SK-MEL-5 (cell line): ENCODE data around the gene SIGLEC11. TPM values are rescaled to one million over a fixed set of nuclear protein-coding genes. Genes with fewer than 3 reads are reported as not detected.
A peak's percentile ranks its signal among the peaks of the same experiment; 100 is the strongest.
"Not testable (repeated sequence)": the region's sequence is repeated elsewhere in the genome, so short reads cannot be mapped to it uniquely, and the experiment has no call there.

ENCODE experiments used
- DNase-seq: peaks from one replicate; pipeline ENCODE4 v3.0.0-alpha.2; 2016; ENCODE audit warnings: low read depth, low spot score
- in situ Hi-C: cut with HindIII; loops from 2 replicates; pipeline ENCODE4 v1.10.0; 2016; ENCODE audit warnings: low sequenced_read_pairs, high pct_unique_total_duplicates, low pct_unique_long_range_greater_than_20kb
- total RNA-seq: library from RNA; depleted of rRNA; stranded (reverse); fragments of >200 nt; shearing (Covaris generic); gene quantifications from 2 replicates; pipeline ENCODE4 v1.2.3, GENCODE V29; 2014

Gene SIGLEC11
- total RNA-seq, 1 experiment from 2014 or later = not detected

- no peak for DNase-seq
- in situ Hi-C loops = no loop called here
Observed at GRCh38 chr19:49936549-49936948, 24.4 kb downstream of the SIGLEC11 start.

GRCh38 chr19:49933643-49934042 is 27.3 kb downstream of the SIGLEC11 start:
- DNase-seq = no peak
- in situ Hi-C loops = no loop called here

- DNase-seq = no peak
- in situ Hi-C loops = no loop called here
Observed at GRCh38 chr19:49932731-49933131, 28.2 kb downstream of the SIGLEC11 start.

- in situ Hi-C loops = no loop called here
- no peak for DNase-seq
Observed at GRCh38 chr19:49932041-49932451, 28.9 kb downstream of the SIGLEC11 start.

GRCh38 chr19:49931293-49932040 is 29.5 kb downstream of the SIGLEC11 start:
- no peak for DNase-seq
- in situ Hi-C loops = no loop called here

- DNase-seq = peak; percentile 30
- in situ Hi-C loops = no loop called here
Observed at GRCh38 chr19:49930483-49931011, 30.4 kb downstream of the SIGLEC11 start.

- DNase-seq = peak; percentile 96
- in situ Hi-C loops = no loop called here
Observed at GRCh38 chr19:49929611-49930482, 31.1 kb downstream of the SIGLEC11 start.

- DNase-seq = peak; percentile 84
- in situ Hi-C loops = no loop called here
Observed at GRCh38 chr19:49929121-49929610, 31.8 kb downstream of the SIGLEC11 start, which contains the start of the genes ATF5 and NUP62. Gene ATF5, plus strand, starts transcription at chr19:49929205. Its CDS starts 1,646 bp downstream, at chr19:49930851. Gene NUP62, minus strand, starts transcription at chr19:49929504. Its CDS starts 19,697 bp downstream, at chr19:49909807.

GRCh38 chr19:49927526-49928264 is 33.3 kb downstream of the SIGLEC11 start:
- in situ Hi-C loops = no loop called here
- no peak for DNase-seq

GRCh38 chr19:49926515-49926914 is 34.5 kb downstream of the SIGLEC11 start:
- DNase-seq = no peak
- in situ Hi-C loops = no loop called here

GRCh38 chr19:49925486-49925885 is 35.5 kb downstream of the SIGLEC11 start:
- DNase-seq = no peak
- in situ Hi-C loops = no loop called here

- in situ Hi-C loops, DNase-seq: not testable (repeated sequence)
Observed at GRCh38 chr19:49924881-49925210, 36.1 kb downstream of the SIGLEC11 start.

- no peak for DNase-seq
- in situ Hi-C loops = no loop called here
Observed at GRCh38 chr19:49924004-49924880, 36.7 kb downstream of the SIGLEC11 start.

- no peak for DNase-seq
- in situ Hi-C loops = no loop called here
Observed at GRCh38 chr19:49923055-49924003, 37.6 kb downstream of the SIGLEC11 start.

GRCh38 chr19:49921871-49922795 is 38.8 kb downstream of the SIGLEC11 start:
- in situ Hi-C loops = no loop called here
- no peak for DNase-seq
